ENCODE measurements around the gene PRAME.

Gene PRAME

DNA sequence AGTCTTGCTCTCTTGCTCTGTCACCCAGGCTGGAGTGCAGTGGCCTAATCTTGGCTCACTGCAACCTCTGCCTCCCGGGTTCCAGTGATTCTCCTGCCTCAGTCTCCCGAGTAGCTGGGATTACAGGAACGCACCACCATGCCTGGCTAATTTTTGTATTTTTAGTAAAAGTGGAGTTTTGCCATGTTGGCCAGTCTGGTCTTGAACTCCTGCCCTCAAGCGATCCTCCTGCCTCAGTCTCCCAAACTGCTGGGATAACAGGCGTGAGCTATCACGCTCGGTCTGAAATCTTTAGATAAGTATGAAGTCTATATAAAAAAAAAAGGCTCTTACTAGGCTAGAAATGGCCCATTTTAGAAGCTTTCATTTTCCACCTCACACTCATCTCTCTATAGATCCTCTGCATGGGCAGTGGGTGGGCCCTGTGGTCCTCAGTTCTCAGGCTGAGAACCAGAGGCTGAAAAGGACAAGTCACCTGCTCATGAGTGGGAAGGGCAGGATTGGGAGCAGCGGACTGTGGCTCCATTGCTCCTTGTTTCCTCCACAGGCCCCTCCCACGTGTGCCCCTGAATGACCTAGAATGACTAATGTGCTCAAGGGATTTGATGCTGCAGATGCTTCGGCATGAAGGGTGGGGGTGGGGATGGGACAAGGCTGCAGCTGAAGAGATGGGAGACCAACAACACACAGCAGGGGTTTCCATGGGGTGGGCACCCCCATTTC, 19.8 kb upstream of the PRAME start:
- no peaks in the 10 kb centered on the region for H3K79me2 ChIP-seq (ENCODE audit: low read length)
- H3K36me3 ChIP-seq (replicated peaks; ENCODE audit: insufficient read depth, low read length): no peaks in the 10 kb centered on the region
- no peak overlapping the region for H3K9ac ChIP-seq (ENCODE audit: low read length)
- H3F3A ChIP-seq (ENCODE audit: insufficient read depth, low read length): no peaks in the 10 kb centered on the region
- no peak for DNase-seq
- no peak overlapping the region for H2AFZ ChIP-seq (ENCODE audit: low read length)
- TF ChIP-seq, protein P1, sequence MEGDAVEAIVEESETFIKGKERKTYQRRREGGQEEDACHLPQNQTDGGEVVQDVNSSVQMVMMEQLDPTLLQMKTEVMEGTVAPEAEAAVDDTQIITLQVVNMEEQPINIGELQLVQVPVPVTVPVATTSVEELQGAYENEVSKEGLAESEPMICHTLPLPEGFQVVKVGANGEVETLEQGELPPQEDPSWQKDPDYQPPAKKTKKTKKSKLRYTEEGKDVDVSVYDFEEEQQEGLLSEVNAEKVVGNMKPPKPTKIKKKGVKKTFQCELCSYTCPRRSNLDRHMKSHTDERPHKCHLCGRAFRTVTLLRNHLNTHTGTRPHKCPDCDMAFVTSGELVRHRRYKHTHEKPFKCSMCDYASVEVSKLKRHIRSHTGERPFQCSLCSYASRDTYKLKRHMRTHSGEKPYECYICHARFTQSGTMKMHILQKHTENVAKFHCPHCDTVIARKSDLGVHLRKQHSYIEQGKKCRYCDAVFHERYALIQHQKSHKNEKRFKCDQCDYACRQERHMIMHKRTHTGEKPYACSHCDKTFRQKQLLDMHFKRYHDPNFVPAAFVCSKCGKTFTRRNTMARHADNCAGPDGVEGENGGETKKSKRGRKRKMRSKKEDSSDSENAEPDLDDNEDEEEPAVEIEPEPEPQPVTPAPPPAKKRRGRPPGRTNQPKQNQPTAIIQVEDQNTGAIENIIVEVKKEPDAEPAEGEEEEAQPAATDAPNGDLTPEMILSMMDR (IDR thresholded peaks at IDR 0.05; ENCODE audit: low read length): no peak
- no peak overlapping the region for H3K27ac ChIP-seq (ENCODE audit: low read length)
- no peak overlapping the region for H3K4me3 ChIP-seq (ENCODE audit: low read length)
- H3K9me3 ChIP-seq (replicated peaks; ENCODE audit: insufficient read depth, low read length): no peaks in the 10 kb centered on the region
- H4K20me1 ChIP-seq (ENCODE audit: insufficient read depth, low read length): no peaks in the 10 kb centered on the region
- H3K4me1 ChIP-seq (ENCODE audit: low read length): no peaks in the 10 kb centered on the region
- H3K27me3 ChIP-seq (replicated peaks; ENCODE audit: insufficient read depth, low read length): 0 out of 2 replicates have a peak, but pooled peaks cover 5% of the 10 kb centered on the region
- no peak overlapping the region for H3K4me2 ChIP-seq (ENCODE audit: low read depth, low read length)
- no peaks in the 10 kb centered on the region for H3K9me2 ChIP-seq (replicated peaks; ENCODE audit: insufficient read depth, low read length)

DNA sequence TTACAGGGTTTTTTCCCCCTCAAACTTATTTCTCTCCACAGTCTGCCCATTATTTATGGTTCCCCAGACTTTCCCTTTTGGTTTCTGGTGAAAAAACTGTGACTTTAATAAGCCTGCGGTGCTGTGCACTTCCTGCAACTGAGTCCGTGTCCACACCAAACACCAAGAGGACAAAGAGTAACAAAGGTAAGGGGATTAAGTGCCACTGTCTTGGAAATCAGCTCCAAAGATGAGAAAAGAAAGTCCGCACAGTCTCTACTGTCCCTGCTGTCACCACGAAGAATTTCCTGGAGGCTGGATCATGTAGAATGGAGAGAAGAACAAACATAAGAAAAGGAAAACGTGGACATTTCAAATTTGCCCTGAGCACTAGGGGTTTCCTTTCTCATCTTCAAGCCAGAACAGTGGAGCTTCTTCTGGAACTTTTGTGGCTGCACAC, 17.9 kb upstream of the PRAME start:
- no peaks in the 10 kb centered on the region for H3K79me2 ChIP-seq (ENCODE audit: low read length)
- H3K27ac ChIP-seq (ENCODE audit: low read length): no peak overlapping the region
- 0 out of 2 replicates have a peak, but pooled peaks cover 5% of the 10 kb centered on the region for H3K27me3 ChIP-seq (replicated peaks; ENCODE audit: insufficient read depth, low read length)
- no peaks in the 10 kb centered on the region for H3K36me3 ChIP-seq (replicated peaks; ENCODE audit: insufficient read depth, low read length)
- H3K9me3 ChIP-seq (replicated peaks; ENCODE audit: insufficient read depth, low read length): no peaks in the 10 kb centered on the region
- H4K20me1 ChIP-seq (ENCODE audit: insufficient read depth, low read length): no peaks in the 10 kb centered on the region
- H3K9ac ChIP-seq (ENCODE audit: low read length): no peak overlapping the region
- no peak overlapping the region for H3K4me2 ChIP-seq (ENCODE audit: low read depth, low read length)
- H3K4me1 ChIP-seq (ENCODE audit: low read length): no peaks in the 10 kb centered on the region
- DNase-seq: no peak
- no peaks in the 10 kb centered on the region for H3K9me2 ChIP-seq (replicated peaks; ENCODE audit: insufficient read depth, low read length)
- H2AFZ ChIP-seq (ENCODE audit: low read length): no peak overlapping the region
- TF ChIP-seq, protein P1 (IDR thresholded peaks at IDR 0.05; ENCODE audit: low read length): no peak
- TF ChIP-seq EZH2 (optimal IDR thresholded peaks at IDR 0.05; ENCODE audit: low read depth, low read length) (no peak), EZH2phosphoT487 (IDR thresholded peaks at IDR 0.05; ENCODE audit: low read length) (no peak)
- H3K4me3 ChIP-seq (ENCODE audit: low read length): no peak overlapping the region
- H3F3A ChIP-seq (ENCODE audit: insufficient read depth, low read length): no peaks in the 10 kb centered on the region

DNA sequence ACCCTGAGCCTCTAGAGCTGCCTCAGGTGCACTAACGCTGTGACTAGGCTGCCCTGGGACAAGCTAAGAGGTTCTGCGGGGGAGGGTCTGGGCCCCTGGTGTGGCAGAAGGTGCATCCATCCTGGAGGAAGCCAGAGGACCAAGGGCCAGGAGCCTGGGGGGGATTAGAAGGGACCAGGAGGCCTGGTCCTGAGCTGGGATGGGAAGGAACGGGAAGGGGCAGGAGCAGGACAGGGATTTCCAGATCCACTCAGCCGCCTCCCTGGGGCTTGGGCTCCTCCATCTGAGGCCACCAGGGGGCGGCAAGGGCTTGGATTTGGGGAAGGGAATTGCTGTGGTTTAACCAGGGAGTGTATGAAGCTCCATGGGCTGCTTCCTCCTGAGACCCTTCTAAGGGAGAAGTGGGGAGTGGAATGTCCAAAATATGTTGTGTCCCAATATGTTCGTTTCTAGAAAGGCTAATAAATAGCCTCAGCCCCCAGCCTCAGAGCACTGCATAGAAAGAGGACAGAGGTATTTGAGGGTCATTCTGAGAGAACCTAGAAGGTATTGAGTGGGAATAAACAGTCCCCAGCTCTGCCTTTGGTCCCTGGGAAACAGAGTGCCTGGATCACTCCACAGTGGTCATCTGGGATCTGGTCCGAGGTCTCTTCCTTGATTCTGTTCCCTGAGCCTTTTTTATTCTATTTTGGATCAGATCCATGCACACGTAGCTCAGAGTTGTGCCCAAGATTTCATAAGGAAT, 17.4 kb upstream of the PRAME start:
- Histone ChIP-seq H2AFZ (ENCODE audit: low read length) (no peak overlapping the region), H3K9ac (ENCODE audit: low read length) (no peak overlapping the region), H3K9me3 (replicated peaks; ENCODE audit: insufficient read depth, low read length) (no peaks in the 10 kb centered on the region), H3K27me3 (replicated peaks; ENCODE audit: insufficient read depth, low read length) (0 out of 2 replicates have a peak, but pooled peaks cover 5% of the 10 kb centered on the region), H3K4me2 (ENCODE audit: low read depth, low read length) (no peak overlapping the region), H3F3A (ENCODE audit: insufficient read depth, low read length) (no peaks in the 10 kb centered on the region), H4K20me1 (ENCODE audit: insufficient read depth, low read length) (no peaks in the 10 kb centered on the region), H3K4me1 (ENCODE audit: low read length) (no peaks in the 10 kb centered on the region), H3K9me2 (replicated peaks; ENCODE audit: insufficient read depth, low read length) (no peaks in the 10 kb centered on the region), H3K4me3 (ENCODE audit: low read length) (no peak overlapping the region), H3K36me3 (replicated peaks; ENCODE audit: insufficient read depth, low read length) (no peaks in the 10 kb centered on the region), H3K27ac (ENCODE audit: low read length) (no peak overlapping the region), H3K79me2 (ENCODE audit: low read length) (no peaks in the 10 kb centered on the region)
- DNase-seq: peak; percentile 48
- TF ChIP-seq, protein P1 (IDR thresholded peaks at IDR 0.05; ENCODE audit: low read length): peak; percentile 88
- TF ChIP-seq EZH2phosphoT487 (IDR thresholded peaks at IDR 0.05; ENCODE audit: low read length): no peak
